ENCODE results near the gene CCL2.
"Not testable (repeated sequence)": the region's sequence is repeated elsewhere in the genome, so short reads cannot be mapped to it uniquely, and the experiment has no call there.

The CCL2 gene

GRCh38 chr17:34226744-34227034 is 28.4 kb upstream of the CCL2 start:
- no peak for TF ChIP-seq CTCF (conservative IDR thresholded peaks at IDR 0.05; ENCODE audit: control insufficient read depth, insufficient read depth, low read depth, low read length)
- no peak overlapping the region for H3K4me3 ChIP-seq (ENCODE audit: control insufficient read depth, low read depth, low read length)
- no peak for DNase-seq (ENCODE audit: low read depth)

GRCh38 chr17:34227293-34227692 is 27.8 kb upstream of the CCL2 start:
- H3K4me3 ChIP-seq (ENCODE audit: control insufficient read depth, low read depth, low read length); DNase-seq (ENCODE audit: low read depth): not testable (repeated sequence)

GRCh38 chr17:34227707-34228106 is 27.4 kb upstream of the CCL2 start:
- TF ChIP-seq CTCF (conservative IDR thresholded peaks at IDR 0.05; ENCODE audit: control insufficient read depth, insufficient read depth, low read depth, low read length), result no peak
- no peak overlapping the region for H3K4me3 ChIP-seq (ENCODE audit: control insufficient read depth, low read depth, low read length)
- DNase-seq (ENCODE audit: low read depth), result no peak

- DNase-seq (ENCODE audit: low read depth), result peak; percentile 35
- no peak overlapping the region for H3K4me3 ChIP-seq (ENCODE audit: control insufficient read depth, low read depth, low read length)
- no peak for TF ChIP-seq CTCF (conservative IDR thresholded peaks at IDR 0.05; ENCODE audit: control insufficient read depth, insufficient read depth, low read depth, low read length)
Observed at GRCh38 chr17:34228781-34229180, 26.3 kb upstream of the CCL2 start.

- DNase-seq (ENCODE audit: low read depth), result no peak
- TF ChIP-seq CTCF (conservative IDR thresholded peaks at IDR 0.05; ENCODE audit: control insufficient read depth, insufficient read depth, low read depth, low read length), result no peak
- no peak overlapping the region for H3K4me3 ChIP-seq (ENCODE audit: control insufficient read depth, low read depth, low read length)
Observed at GRCh38 chr17:34230342-34230741, 24.7 kb upstream of the CCL2 start.

GRCh38 chr17:34234616-34235015 is 20.5 kb upstream of the CCL2 start:
- no peak for TF ChIP-seq CTCF (conservative IDR thresholded peaks at IDR 0.05; ENCODE audit: control insufficient read depth, insufficient read depth, low read depth, low read length)
- DNase-seq (ENCODE audit: low read depth), result no peak
- no peak overlapping the region for H3K4me3 ChIP-seq (ENCODE audit: control insufficient read depth, low read depth, low read length)

- H3K4me3 ChIP-seq (ENCODE audit: control insufficient read depth, low read depth, low read length), result no peak overlapping the region
- peak; percentile 33 for DNase-seq (ENCODE audit: low read depth)
- no peak for TF ChIP-seq CTCF (conservative IDR thresholded peaks at IDR 0.05; ENCODE audit: control insufficient read depth, insufficient read depth, low read depth, low read length)
Observed at GRCh38 chr17:34235389-34236028, 19.6 kb upstream of the CCL2 start.

Data from fibroblast of mammary gland (primary cell).